ENCODE measurements around the gene IFNL2.

Gene IFNL2

GRCh38 chr19:39318690-39319089 lies 50.5 kb downstream of the IFNL2 start:
- DNase-seq (ENCODE audit: low spot score): no peak

- no peak for DNase-seq (ENCODE audit: low spot score)
Observed at GRCh38 chr19:39319098-39319891, 51.1 kb downstream of the IFNL2 start.

Measured in CD4-positive, alpha-beta T cell treated with Interleukin-6 at 100 ng/mL for 8 hours (primary cell).